Naive thymus-derived CD8-positive, alpha-beta T cell (primary cell): ENCODE results near the gene RDH5. TPM values are rescaled to one million over a fixed set of nuclear protein-coding genes. Genes with fewer than 3 reads are reported as not detected.

Experiments
- ATAC-seq, 2 donors: fragments of 150-1000 bp; cut with Tn5 transposase in 1 of 2; sonication (Bioruptor Pico), chemical (Tn5 transposase) in 1 of 2; 1 replicate in 1 of 2; 2 replicates in 1 of 2; pipeline ENCODE4 v1.10.0; 2021; ENCODE audit warnings: mild to moderate bottlenecking in 2 of 2, moderate library complexity in 2 of 2
- POLR2A ChIA-PET: fragments of 350-600 bp; sonication (Branson Sonifier 250); formaldehyde crosslinking; loops from one replicate; lab custom pipeline; 2021; ENCODE audit warnings: antibody characterized with exemption; lab: Charles Lee
- DNase-seq, 10 donors: peaks; one replicate each; pipeline versions ENCODE4 v3.0.0 to v3.0.0-alpha.2; 2020 to 2022
- H3K27ac Mint-ChIP-seq, 10 donors: one replicate each; pipeline ENCODE4 v1.8.0; 2020 to 2022; ENCODE audit warnings: mild to moderate bottlenecking in 10 of 10, mixed read lengths in 10 of 10, moderate library complexity in 4 of 10, inconsistent platforms in 1 of 10
- H3K27me3 Mint-ChIP-seq, 5 donors: one replicate each; pipeline ENCODE4 v1.8.0; 2021 to 2022; ENCODE audit warnings: mixed read lengths in 5 of 5
- H3K36me3 Mint-ChIP-seq, 3 donors: one replicate each; pipeline ENCODE4 v1.8.0; 2020 to 2022; ENCODE audit warnings: mixed read lengths in 3 of 3, mild to moderate bottlenecking in 2 of 3, inconsistent platforms in 1 of 3
- H3K4me1 Mint-ChIP-seq, 4 donors: one replicate each; pipeline ENCODE4 v1.8.0; 2021 to 2022; ENCODE audit warnings: mixed read lengths in 4 of 4
- H3K4me3 Mint-ChIP-seq, 10 donors: one replicate each; pipeline ENCODE4 v1.8.0; 2020 to 2022; ENCODE audit warnings: mild to moderate bottlenecking in 10 of 10, mixed read lengths in 10 of 10, moderate library complexity in 6 of 10, inconsistent platforms in 1 of 10
- H3K9me3 Mint-ChIP-seq, 9 donors: one replicate each; pipeline ENCODE4 v1.8.0; 2020 to 2022; ENCODE audit warnings: mixed read lengths in 9 of 9, mild to moderate bottlenecking in 3 of 9, inconsistent platforms in 1 of 9, moderate library complexity in 1 of 9
- polyA plus RNA-seq, 3 donors: library from polyadenylated mRNA; unstranded; fragments of 300-500 nt; fragmentation: Illumina TruSeq; gene quantifications; one replicate each; pipeline ENCODE4 v1.2.3, GENCODE V29; 2021
- total RNA-seq, 8 experiments: library from RNA in 2 of 8; stranded (reverse) in 2 of 8; gene quantifications; one replicate each; pipeline ENCODE4 v1.2.3 and lab custom pipeline; 2021 to 2026

The RDH5 gene, protein sequence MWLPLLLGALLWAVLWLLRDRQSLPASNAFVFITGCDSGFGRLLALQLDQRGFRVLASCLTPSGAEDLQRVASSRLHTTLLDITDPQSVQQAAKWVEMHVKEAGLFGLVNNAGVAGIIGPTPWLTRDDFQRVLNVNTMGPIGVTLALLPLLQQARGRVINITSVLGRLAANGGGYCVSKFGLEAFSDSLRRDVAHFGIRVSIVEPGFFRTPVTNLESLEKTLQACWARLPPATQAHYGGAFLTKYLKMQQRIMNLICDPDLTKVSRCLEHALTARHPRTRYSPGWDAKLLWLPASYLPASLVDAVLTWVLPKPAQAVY
- 10 to 100 TPM; 28.8 to 30.4 TPM for total RNA-seq
- polyA plus RNA-seq: 1 to 10 TPM in 2 of 3 donors, not detected in 1; 1.0 to 1.4 TPM
- total RNA-seq (lab: John Stamatoyannopoulos, UW): 0.49 to 8.6 (median 2.3) reads per million in 6 experiments

GRCh38 chr12:55720071-55720564 lies at the start of gene RDH5:
TSS of gene RDH5 (plus strand) at chr12:55720393. CDS start at chr12:55721185, 792 bp downstream.
- Mint-ChIP-seq H3K27ac (peak within 1 kb of the TSS in 3 of 10 donors; percentile 18 to 43 (median 40)), H3K9me3 (peaks cover 0 to 3% (median 0%) of the 10 kb centered on the region in 9 donors), H3K4me3 (peak within 1 kb of the TSS in 2 of 10 donors; percentile 24 to 32), H3K36me3 (peaks cover 0 to 3% (median 3%) of the 10 kb centered on the region in 3 donors), H3K27me3 (peaks cover 0 to 2% (median 0%) of the 10 kb centered on the region in 5 donors), H3K4me1 (peaks cover 16 to 52% (median 40%) of the 10 kb centered on the region in 4 donors)
- ATAC-seq (no peak), DNase-seq (no peak)
- POLR2A ChIA-PET: interaction anchor here (4.0 kb wide), 1 partner anchor 10 kb away, joined by 23 read pairs; the partner anchor contains the start of gene CD63

- POLR2A ChIA-PET: no interaction called here
- no peak overlapping the region for H3K4me3 Mint-ChIP-seq
Observed at GRCh38 chr12:55671746-55672145, 48.4 kb upstream of the RDH5 start.

GRCh38 chr12:55673638-55674037 lies 46.6 kb upstream of the RDH5 start:
- Mint-ChIP-seq H3K27ac (peak overlapping the region in 2 of 10 donors; percentile 58 to 60), H3K4me3 (peak overlapping the region in 1 of 10 donors; percentile 20), H3K36me3 (no peaks in the 10 kb centered on the region), H3K27me3 (peaks cover 4 to 15% (median 11%) of the 10 kb centered on the region in 5 donors), H3K9me3 (no peaks in the 10 kb centered on the region), H3K4me1 (peaks cover 0 to 16% (median 1%) of the 10 kb centered on the region in 4 donors)
- DNase-seq: no peak
- POLR2A ChIA-PET: no interaction called here
- ATAC-seq: peak in 1 of 2 donors; percentile 44

More at GRCh38 chr12:55671746-55672145, 48.4 kb upstream of the RDH5 start:
- DNase-seq (no peak), ATAC-seq (no peak)
- Mint-ChIP-seq H3K27me3 (peaks cover 4 to 15% (median 11%) of the 10 kb centered on the region in 5 donors), H3K4me1 (peaks cover 0 to 16% (median 1%) of the 10 kb centered on the region in 4 donors), H3K9me3 (no peaks in the 10 kb centered on the region), H3K36me3 (no peaks in the 10 kb centered on the region), H3K27ac (peak overlapping the region in 1 of 10 donors; percentile 7)

DNA sequence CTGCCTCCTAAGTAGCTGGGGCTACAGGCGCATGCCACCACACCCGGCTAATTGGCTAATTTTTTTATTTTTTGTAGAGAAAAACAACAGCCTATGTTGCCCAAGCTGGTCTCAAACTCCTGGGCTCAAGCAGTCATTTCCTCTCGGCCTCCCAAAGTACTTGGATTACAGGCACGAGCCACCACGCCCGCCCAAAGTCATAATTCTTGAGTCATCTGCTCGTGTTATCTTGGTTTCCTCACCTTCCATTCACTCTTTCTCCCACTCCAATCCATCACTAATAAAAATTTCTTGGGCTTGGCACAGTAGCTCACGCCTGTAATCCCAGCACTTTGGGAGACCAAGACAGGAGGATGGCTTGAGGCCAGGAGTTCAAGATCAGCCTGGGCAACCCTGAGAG lies 44.5 kb upstream of the RDH5 start:
- no peak overlapping the region for H3K27ac Mint-ChIP-seq
- no peak overlapping the region for H3K4me3 Mint-ChIP-seq
- POLR2A ChIA-PET: no interaction called here
- no peaks in the 10 kb centered on the region for H3K36me3 Mint-ChIP-seq
- ATAC-seq: no peak
- peaks cover 0 to 16% (median 1%) of the 10 kb centered on the region in 4 donors for H3K4me1 Mint-ChIP-seq
- no peaks in the 10 kb centered on the region for H3K9me3 Mint-ChIP-seq
- H3K27me3 Mint-ChIP-seq: peaks cover 9 to 24% (median 12%) of the 10 kb centered on the region in 5 donors
- no peak for DNase-seq

DNA sequence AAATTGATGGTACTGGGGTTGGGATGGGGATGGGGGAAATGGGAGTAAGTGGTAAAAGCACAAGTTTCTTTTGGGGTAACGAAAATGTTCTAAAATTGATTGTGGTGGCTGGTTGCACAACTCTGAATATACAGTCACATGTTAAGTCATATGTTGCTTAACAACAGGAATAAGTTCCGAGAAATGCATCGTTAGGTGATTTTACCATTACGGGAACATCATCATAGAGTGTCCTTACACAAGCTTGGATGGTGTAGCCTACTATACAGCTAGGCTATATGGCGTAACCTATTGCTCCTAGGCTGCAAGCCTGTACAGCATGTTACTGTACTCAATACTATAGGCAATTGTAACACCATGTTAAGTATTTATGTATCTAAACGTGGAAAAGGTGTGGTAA lies 43.5 kb upstream of the RDH5 start:
- POLR2A ChIA-PET: no interaction called here
- Mint-ChIP-seq H3K9me3 (no peaks in the 10 kb centered on the region), H3K27ac (no peak overlapping the region), H3K27me3 (peaks cover 14 to 32% (median 20%) of the 10 kb centered on the region in 5 donors), H3K4me1 (peaks cover 8 to 25% (median 10%) of the 10 kb centered on the region in 4 donors), H3K4me3 (no peak overlapping the region), H3K36me3 (no peaks in the 10 kb centered on the region)
- no peak for DNase-seq
- ATAC-seq: no peak

DNA sequence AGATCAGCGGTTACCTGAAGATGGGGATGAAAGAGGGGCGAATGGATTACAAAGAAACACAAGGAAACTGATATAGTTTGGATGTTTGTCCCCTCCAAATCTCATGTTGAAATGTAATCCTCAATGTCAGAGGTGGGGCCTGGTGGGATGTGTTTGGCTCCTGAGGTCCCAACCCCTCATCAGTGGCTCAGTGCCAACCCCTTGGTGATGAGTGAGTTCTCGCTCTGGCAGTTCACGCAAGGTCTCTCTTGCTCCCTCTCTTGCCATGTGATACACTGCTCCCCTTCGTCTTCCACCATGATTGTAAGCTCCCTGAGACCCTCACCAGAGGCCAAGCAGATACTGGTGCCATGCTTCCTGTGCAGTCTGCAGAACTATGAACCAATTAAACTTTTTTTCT lies 40.5 kb upstream of the RDH5 start:
- Mint-ChIP-seq H3K27ac (no peak overlapping the region), H3K9me3 (no peaks in the 10 kb centered on the region), H3K36me3 (no peaks in the 10 kb centered on the region), H3K4me1 (peaks cover 9 to 31% (median 13%) of the 10 kb centered on the region in 4 donors), H3K27me3 (peaks cover 9 to 26% (median 22%) of the 10 kb centered on the region in 5 donors), H3K4me3 (no peak overlapping the region)
- no peak for ATAC-seq
- POLR2A ChIA-PET: no interaction called here
- no peak for DNase-seq

- Mint-ChIP-seq H3K4me1 (peaks cover 13 to 28% (median 15%) of the 10 kb centered on the region in 4 donors), H3K27me3 (peaks cover 7 to 22% (median 15%) of the 10 kb centered on the region in 5 donors), H3K9me3 (no peaks in the 10 kb centered on the region), H3K36me3 (no peaks in the 10 kb centered on the region), H3K4me3 (peak overlapping the region in 7 of 10 donors; percentile 18 to 68 (median 39)), H3K27ac (peak overlapping the region in 1 of 10 donors; percentile 26)
- POLR2A ChIA-PET: no interaction called here
- DNase-seq (no peak), ATAC-seq (peak in 1 of 2 donors; percentile 45)
Observed at GRCh38 chr12:55681142-55682077, 38.8 kb upstream of the RDH5 start.

DNA sequence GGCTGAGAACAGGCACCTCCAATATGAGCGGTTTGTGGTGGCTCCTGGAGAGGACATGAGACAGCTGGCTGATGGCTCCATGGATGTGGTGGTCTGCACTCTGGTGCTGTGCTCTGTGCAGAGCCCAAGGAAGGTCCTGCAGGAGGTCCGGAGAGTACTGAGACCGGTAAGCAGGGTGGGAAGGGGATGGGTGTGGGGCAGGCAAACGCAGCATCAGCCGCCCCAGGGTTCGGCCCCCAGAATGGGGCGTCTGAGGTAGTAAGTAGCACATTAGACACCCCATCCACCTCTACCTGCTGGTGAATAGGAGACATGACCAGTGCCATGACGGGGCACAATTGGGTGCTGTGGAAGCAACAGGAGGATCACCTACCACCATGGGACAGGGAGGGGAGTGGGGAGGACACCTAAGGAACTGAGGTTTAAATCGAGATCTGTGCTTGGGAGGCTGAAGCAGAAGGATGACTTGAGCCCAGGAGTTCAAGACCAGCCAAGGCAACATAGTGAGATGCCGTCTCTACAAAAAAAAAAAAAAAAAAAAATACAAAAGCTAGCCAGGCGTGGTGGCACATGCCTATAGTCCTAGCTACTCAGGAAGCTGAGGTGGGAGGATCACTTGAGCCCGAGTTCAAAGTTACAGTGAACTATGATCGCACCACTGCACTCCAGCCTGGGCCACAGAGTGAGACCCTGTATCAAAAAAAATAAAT lies 38.0 kb upstream of the RDH5 start:
- peak overlapping the region in 1 of 10 donors; percentile 1 for H3K27ac Mint-ChIP-seq
- H3K27me3 Mint-ChIP-seq: peaks cover 7 to 22% (median 15%) of the 10 kb centered on the region in 5 donors
- POLR2A ChIA-PET: no interaction called here
- peak overlapping the region in 1 of 10 donors; percentile 68 for H3K4me3 Mint-ChIP-seq
- ATAC-seq (no peak), DNase-seq (no peak)
- no peaks in the 10 kb centered on the region for H3K9me3 Mint-ChIP-seq
- H3K4me1 Mint-ChIP-seq: peaks cover 16 to 33% (median 21%) of the 10 kb centered on the region in 4 donors
- H3K36me3 Mint-ChIP-seq: no peaks in the 10 kb centered on the region

DNA sequence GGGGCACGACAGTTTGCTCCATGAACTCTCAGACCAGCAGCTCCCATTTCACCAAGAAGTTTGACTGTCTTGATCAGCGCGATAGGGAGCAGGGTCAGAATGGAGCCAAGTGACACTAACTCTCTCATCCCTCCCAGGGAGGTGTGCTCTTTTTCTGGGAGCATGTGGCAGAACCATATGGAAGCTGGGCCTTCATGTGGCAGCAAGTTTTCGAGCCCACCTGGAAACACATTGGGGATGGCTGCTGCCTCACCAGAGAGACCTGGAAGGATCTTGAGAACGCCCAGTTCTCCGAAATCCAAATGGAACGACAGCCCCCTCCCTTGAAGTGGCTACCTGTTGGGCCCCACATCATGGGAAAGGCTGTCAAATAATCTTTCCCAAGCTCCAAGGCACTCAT lies 36.5 kb upstream of the RDH5 start:
- no peaks in the 10 kb centered on the region for H3K36me3 Mint-ChIP-seq
- H3K27ac Mint-ChIP-seq: peak overlapping the region in 1 of 10 donors; percentile 57
- no peaks in the 10 kb centered on the region for H3K9me3 Mint-ChIP-seq
- POLR2A ChIA-PET: interaction anchor here (0.7 kb wide), 1 partner anchor 32 kb away, joined by 3 read pairs; the partner anchor contains the start of gene BLOC1S1
- ATAC-seq (no peak), DNase-seq (no peak)
- H3K4me3 Mint-ChIP-seq: no peak overlapping the region
- H3K4me1 Mint-ChIP-seq: peaks cover 19 to 39% (median 28%) of the 10 kb centered on the region in 4 donors
- peaks cover 7 to 21% (median 15%) of the 10 kb centered on the region in 5 donors for H3K27me3 Mint-ChIP-seq

GRCh38 chr12:55684761-55685370 lies 35.3 kb upstream of the RDH5 start:
- ATAC-seq (no peak), DNase-seq (no peak)
- no peak overlapping the region for H3K4me3 Mint-ChIP-seq
- peaks cover 19 to 39% (median 29%) of the 10 kb centered on the region in 4 donors for H3K4me1 Mint-ChIP-seq
- H3K36me3 Mint-ChIP-seq: no peaks in the 10 kb centered on the region
- POLR2A ChIA-PET: interaction anchor here (0.6 kb wide), 1 partner anchor 1419 kb away, joined by 3 read pairs; no protein-coding TSS in a partner anchor
- peaks cover 4 to 19% (median 13%) of the 10 kb centered on the region in 5 donors for H3K27me3 Mint-ChIP-seq
- H3K27ac Mint-ChIP-seq: peak overlapping the region in 1 of 10 donors; percentile 48
- H3K9me3 Mint-ChIP-seq: no peaks in the 10 kb centered on the region

- DNase-seq: no peak
- no peak for ATAC-seq
- no peaks in the 10 kb centered on the region for H3K36me3 Mint-ChIP-seq
- peaks cover 19 to 39% (median 29%) of the 10 kb centered on the region in 4 donors for H3K4me1 Mint-ChIP-seq
- H3K4me3 Mint-ChIP-seq: no peak overlapping the region
- H3K27ac Mint-ChIP-seq: peak overlapping the region in 1 of 10 donors; percentile 1
- H3K9me3 Mint-ChIP-seq: no peaks in the 10 kb centered on the region
- H3K27me3 Mint-ChIP-seq: peaks cover 1 to 18% (median 10%) of the 10 kb centered on the region in 5 donors
- POLR2A ChIA-PET: no interaction called here
Observed at GRCh38 chr12:55685671-55686070, 34.5 kb upstream of the RDH5 start.
